GM21423 (cell line): ENCODE data around the gene CFAP46.
"Not testable (repeated sequence)": the region's sequence is repeated elsewhere in the genome, so short reads cannot be mapped to it uniquely, and the experiment has no call there.

Experiments used
- ATAC-seq: cut with Tn5 transposase; IDR thresholded peaks from one replicate; pipeline ENCODE4 v1.9.1; 2021; ENCODE audit warnings: mild to moderate bottlenecking, moderate library complexity; ENCODE audit not compliant: unreplicated experiment

The CFAP46 gene

DNA sequence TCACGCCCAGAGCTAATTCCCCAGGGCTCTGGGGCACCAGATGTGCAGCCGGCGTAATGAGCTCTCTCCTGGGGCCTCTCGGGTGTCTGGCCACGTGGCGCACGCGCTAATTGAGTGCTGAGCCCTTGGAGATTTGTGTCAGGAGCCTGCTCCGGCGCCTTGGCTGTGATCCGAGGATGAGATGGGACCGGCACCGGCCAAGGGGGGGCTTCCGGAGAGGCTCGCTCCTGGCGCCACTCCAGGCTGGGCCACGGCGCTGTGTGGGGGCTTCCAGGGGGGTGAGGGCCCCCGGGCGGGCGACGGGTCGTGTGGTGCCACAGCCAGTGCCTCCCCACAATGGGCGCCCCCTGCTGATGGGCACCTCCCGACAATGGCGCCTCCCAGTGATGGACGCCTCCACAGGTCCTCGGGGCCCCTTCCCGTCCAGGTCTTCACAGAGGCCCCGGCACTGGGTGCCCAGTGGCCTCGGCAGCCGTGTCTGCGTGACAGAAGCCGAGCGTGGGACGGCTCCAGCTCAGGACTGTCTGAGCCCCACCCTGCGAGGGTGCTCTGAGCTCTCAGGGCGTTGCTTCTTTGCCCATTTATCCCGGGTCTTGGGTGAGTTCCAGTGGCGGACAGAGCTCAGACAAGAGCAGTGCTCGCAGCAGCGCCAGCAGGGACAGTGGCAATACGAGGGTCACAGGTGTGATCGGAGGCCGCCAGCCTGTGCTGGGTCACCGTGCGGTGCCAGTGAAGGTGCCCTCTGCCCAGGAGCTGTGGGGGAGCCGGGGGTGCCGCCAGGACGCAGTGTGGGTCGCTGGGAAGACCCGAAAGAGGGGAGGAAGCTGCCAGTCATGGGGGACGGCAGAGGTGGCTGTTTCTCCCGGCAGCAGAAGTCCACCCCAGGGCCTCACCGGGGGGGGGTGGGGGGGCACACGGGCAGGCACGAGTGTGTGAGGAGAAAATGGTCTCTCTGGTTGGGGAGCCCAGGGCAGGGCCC, 148.2 kb downstream of the CFAP46 start:
- no peak for ATAC-seq

GRCh38 chr10:132793213-132793612, 149.2 kb downstream of the CFAP46 start:
- no peak for ATAC-seq

DNA sequence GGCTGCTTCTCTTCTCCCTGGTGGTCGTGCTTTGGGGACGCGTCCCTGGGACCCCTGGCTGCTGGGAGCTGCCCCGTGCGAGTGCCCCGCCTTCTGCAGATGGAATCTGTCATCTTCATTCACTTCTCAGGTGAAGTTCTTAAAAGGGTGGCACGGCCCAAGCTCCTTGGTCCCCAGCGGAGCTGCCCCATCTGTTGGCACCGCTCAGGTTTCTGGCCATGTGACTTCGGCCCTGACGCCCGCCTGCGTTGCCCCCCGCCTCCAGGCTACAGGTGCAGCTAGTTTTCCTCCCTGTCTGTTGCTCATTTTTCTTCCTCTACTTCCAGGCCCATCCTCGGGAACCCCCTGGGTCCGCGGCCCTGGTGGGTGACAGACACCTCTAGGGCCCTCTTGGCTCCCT, 149.6 kb downstream of the CFAP46 start:
- ATAC-seq: no peak

DNA sequence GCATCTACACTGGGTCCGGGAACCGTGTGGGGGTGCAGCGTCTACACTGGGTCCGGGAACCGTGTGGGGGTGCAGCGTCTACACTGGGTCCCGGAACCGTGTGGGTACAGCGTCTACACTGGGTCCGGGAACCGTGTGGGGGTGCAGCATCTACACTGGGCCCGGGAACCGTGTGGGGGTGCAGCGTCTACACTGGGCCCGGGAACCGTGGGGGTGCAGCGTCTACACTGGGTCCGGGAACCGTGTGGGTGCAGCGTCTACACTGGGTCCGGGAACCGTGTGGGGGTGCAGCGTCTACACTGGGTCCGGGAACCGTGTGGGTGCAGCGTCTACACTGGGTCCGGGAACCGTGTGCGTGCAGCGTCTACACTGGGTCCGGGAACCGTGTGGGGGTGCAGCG, 150.3 kb downstream of the CFAP46 start:
- not testable (repeated sequence) for ATAC-seq

- ATAC-seq: no peak
Observed at GRCh38 chr10:132790934-132791829, 151.2 kb downstream of the CFAP46 start.

DNA sequence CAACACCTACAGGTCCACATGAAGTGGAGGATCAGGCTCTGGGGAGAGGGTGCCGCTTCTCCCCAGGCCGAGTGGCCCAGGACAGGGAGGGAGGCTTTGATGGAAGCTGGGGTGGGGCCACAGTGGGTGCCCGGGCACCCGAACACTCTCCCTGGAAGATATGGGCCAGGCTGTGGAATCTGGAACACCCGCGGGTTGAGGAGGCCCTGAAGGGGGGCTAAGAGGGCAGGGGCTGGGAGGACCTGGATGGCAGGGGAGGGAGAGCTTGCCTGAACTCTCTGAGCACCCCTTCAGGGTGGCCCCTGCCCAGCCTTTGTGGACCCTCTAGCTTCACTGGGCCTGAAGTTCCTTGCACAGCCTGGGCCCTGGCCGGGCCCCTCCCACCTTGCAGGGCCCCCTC, 151.9 kb downstream of the CFAP46 start:
- ATAC-seq: no peak

DNA sequence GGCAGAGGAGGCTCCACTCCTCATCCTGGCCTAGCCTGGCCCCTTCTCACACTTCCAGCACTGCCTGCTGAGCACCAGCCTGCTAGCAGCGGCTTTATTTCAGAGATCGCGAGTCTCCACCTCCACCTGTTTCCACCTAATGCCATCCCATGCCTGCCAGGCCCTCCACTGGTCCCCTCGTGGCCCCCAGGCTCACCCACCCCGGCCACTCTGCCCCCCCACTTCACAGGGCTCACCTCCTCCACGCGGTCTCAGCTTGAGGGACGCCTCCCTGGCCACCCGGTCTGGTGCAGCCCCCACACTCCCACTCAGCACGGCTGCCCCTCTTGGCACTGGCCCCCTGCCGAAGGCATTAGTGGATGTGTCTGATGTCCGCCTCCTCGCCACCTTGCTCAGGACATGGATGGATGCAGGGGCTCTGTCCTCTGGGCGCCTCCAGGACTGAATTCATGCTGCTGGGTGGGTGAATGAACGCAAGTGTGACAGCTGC, 152.7 kb downstream of the CFAP46 start:
- ATAC-seq: no peak

GRCh38 chr10:132788831-132789219, 153.5 kb downstream of the CFAP46 start:
- no peak for ATAC-seq

- ATAC-seq: no peak
Observed at GRCh38 chr10:132788180-132788830, 154.1 kb downstream of the CFAP46 start.

- ATAC-seq: no peak
Observed at GRCh38 chr10:132787495-132788179, 154.7 kb downstream of the CFAP46 start.

- ATAC-seq: no peak
Observed at GRCh38 chr10:132786884-132787494, 155.4 kb downstream of the CFAP46 start.

GRCh38 chr10:132786476-132786883, 155.9 kb downstream of the CFAP46 start:
- ATAC-seq: no peak

DNA sequence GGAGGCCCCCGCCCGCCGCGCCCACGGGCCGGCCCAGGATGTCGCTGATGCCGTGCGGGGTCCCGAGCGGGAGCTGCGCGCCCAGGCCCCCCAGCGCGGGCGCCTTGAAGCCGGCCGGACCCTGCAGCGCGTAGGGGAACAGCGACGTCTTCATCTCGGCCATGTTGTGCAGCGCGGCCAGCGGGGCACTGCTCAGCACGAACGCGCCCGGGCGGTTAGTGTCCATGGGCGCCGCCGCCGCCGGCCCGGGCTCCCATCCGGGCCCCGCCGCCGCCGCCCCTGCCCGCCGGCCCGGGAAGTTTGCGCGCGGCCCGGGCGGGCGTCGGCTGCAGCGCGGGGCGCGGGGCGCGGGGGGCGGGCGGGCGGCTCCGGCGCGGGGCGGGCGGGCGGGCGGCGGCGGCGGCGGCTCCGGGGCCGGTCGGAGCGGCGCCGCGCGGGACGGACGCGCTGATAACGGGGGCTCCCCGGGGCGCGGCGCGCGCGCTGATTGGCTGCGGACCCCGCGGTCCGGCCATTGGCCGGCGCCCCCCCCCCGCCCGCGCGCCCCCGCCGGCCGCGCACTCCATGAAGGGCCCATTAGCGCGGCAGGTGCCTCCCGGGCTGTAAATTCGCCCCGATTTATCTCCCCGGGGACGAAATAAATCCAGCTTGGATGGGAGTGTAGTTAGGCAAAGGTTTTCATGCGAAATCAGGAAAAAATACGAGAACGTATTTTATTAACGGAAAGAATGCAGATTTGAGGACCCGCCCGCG, 156.5 kb downstream of the CFAP46 start, which contains the start of gene NKX6-2:
TSS of gene NKX6-2 (minus strand) at position 425 of the 753 bp plus-strand sequence. CDS start at position 226, 199 bp downstream.
- ATAC-seq: no peak

- no peak for ATAC-seq
Observed at GRCh38 chr10:132784866-132785722, 157.3 kb downstream of the CFAP46 start.

- ATAC-seq: no peak
Observed at GRCh38 chr10:132783940-132784865, 158.2 kb downstream of the CFAP46 start.

GRCh38 chr10:132783165-132783939, 159.0 kb downstream of the CFAP46 start:
- ATAC-seq: no peak
